ENCODE results near the gene HIBCH.

DNA sequence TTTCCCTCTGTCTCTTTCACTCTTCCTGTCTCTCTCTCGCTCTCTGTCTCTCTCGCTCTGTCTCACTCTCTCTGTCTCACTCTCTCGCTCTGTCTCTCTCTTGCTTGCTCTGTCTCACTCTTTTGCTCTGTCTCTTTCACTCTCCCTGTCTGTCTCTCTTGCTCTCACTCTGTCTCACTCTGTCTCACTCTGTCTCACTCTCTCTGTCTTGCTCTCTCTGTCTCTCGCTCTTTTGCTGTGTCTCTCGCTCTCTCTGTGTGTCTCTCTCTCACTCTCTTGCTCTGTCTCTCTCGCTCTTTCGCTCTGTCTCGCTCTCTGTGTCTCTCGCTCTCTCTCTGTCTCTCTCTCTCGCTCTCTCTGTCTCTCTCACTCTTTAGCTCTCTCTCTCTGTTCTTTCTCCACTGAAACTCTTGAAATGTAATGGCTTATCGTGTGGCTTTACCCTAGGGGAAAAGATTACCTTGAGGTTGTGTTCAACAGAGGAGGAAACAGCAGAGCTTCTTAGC lies 46.7 kb upstream of the HIBCH start:
- TF ChIP-seq, protein P1, sequence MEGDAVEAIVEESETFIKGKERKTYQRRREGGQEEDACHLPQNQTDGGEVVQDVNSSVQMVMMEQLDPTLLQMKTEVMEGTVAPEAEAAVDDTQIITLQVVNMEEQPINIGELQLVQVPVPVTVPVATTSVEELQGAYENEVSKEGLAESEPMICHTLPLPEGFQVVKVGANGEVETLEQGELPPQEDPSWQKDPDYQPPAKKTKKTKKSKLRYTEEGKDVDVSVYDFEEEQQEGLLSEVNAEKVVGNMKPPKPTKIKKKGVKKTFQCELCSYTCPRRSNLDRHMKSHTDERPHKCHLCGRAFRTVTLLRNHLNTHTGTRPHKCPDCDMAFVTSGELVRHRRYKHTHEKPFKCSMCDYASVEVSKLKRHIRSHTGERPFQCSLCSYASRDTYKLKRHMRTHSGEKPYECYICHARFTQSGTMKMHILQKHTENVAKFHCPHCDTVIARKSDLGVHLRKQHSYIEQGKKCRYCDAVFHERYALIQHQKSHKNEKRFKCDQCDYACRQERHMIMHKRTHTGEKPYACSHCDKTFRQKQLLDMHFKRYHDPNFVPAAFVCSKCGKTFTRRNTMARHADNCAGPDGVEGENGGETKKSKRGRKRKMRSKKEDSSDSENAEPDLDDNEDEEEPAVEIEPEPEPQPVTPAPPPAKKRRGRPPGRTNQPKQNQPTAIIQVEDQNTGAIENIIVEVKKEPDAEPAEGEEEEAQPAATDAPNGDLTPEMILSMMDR (IDR thresholded peaks at IDR 0.05) = no peak
- TF ChIP-seq RCOR1 (IDR thresholded peaks at IDR 0.05; ENCODE audit: low read length) = no peak
- no peak for TF ChIP-seq FOXM1 (IDR thresholded peaks at IDR 0.05; ENCODE audit: low read depth)
- TF ChIP-seq TAF1 (IDR thresholded peaks at IDR 0.05; ENCODE audit: borderline replicate concordance, low read depth, low read length) = no peak
- no peak for TF ChIP-seq YY1 (IDR thresholded peaks at IDR 0.05; ENCODE audit: low read depth)
- TF ChIP-seq RAD21 (IDR thresholded peaks at IDR 0.05; ENCODE audit: low read length) = no peak
- no peak for TF ChIP-seq ELF1 (IDR thresholded peaks at IDR 0.05)
- no peak for TF ChIP-seq USF2 (IDR thresholded peaks at IDR 0.05; ENCODE audit: borderline replicate concordance, low read depth, low read length)
- TF ChIP-seq PBX3 (IDR thresholded peaks at IDR 0.05) = no peak

All from SK-N-SH (cell line).